Smooth muscle cell (in vitro differentiated cells): ENCODE results near the gene ADAMTS17. TPM values are rescaled to one million over a fixed set of nuclear protein-coding genes. Genes with fewer than 3 reads are reported as not detected.

Source experiments
- DNase-seq: peaks from one replicate; lab custom pipeline; 2025; ENCODE audit not compliant: unreplicated experiment; lab: John Stamatoyannopoulos, UW
- H2AFZ ChIP-seq: fragments of 200-600 bp; sonication (generic); 2 replicates; pipeline ENCODE4 v1.6.0; 2016; ENCODE audit warnings: antibody characterized with exemption, low read depth, mild to moderate bottlenecking
- H3F3A ChIP-seq: fragments of 200-600 bp; sonication (generic); 2 replicates; pipeline ENCODE4 v1.6.0; 2017; ENCODE audit warnings: antibody characterized with exemption, low read depth
- H3K27ac ChIP-seq: fragments of 200-600 bp; sonication (generic); 2 replicates; pipeline ENCODE4 v1.5.1; 2016; ENCODE audit warnings: low read depth, mild to moderate bottlenecking
- H3K27me3 ChIP-seq: fragments of 200-600 bp; sonication (generic); 2 replicates; pipeline ENCODE4 v1.6.1; 2016; ENCODE audit warnings: low read depth, mild to moderate bottlenecking
- H3K36me3 ChIP-seq: fragments of 200-600 bp; sonication (generic); 2 replicates; pipeline ENCODE4 v1.5.1; 2016; ENCODE audit warnings: low read depth
- H3K4me1 ChIP-seq: fragments of 200-600 bp; sonication (generic); 2 replicates; pipeline ENCODE4 v1.5.1; 2016; ENCODE audit warnings: low read depth
- H3K4me2 ChIP-seq: fragments of 200-600 bp; sonication (generic); 2 replicates; pipeline ENCODE4 v1.6.0; 2016; ENCODE audit warnings: mild to moderate bottlenecking
- H3K4me3 ChIP-seq: fragments of 200-600 bp; sonication (generic); 2 replicates; pipeline ENCODE4 v1.5.1; 2016; ENCODE audit warnings: mild to moderate bottlenecking
- H3K79me2 ChIP-seq: fragments of 200-600 bp; sonication (generic); 2 replicates; pipeline ENCODE4 v1.6.0; 2016; ENCODE audit warnings: low read depth, mild to moderate bottlenecking
- H3K9ac ChIP-seq: fragments of 200-600 bp; sonication (generic); 2 replicates; pipeline ENCODE4 v1.6.0; 2016; ENCODE audit warnings: low read depth
- H3K9me3 ChIP-seq: fragments of 200-600 bp; sonication (generic); replicated peaks from 2 replicates; pipeline ENCODE4 v1.5.1; 2016; ENCODE audit warnings: low read depth
- H4K20me1 ChIP-seq: fragments of 200-600 bp; sonication (generic); 2 replicates; pipeline ENCODE4 v1.6.0; 2016; ENCODE audit warnings: low read depth
- WGBS: methylation state at CpG from one replicate; pipeline ENCODE4 v1.1.7; 2016; ENCODE audit warnings: low lambda C conversion rate; 5-methylcytosine and 5-hydroxymethylcytosine counted together
- polyA plus RNA-seq: library from polyadenylated mRNA; unstranded; fragments of >200 nt; fragmentation: Nextera tagmentation; extraction: Ambion mirVana; gene quantifications from 2 replicates; pipeline ENCODE4 v1.2.1, GENCODE V29; 2016
- total RNA-seq: library from RNA; depleted of rRNA; stranded (reverse); fragments of >200 nt; gene quantifications from 2 replicates; pipeline ENCODE4 v1.2.3, GENCODE V29; 2014
- TF ChIP-seq, protein P1 (sequence below): fragments of 200-600 bp; sonication (generic); IDR thresholded peaks from 2 replicates; pipeline ENCODE4 v1.5.1; 2017; ENCODE audit warnings: borderline replicate concordance, mild to moderate bottlenecking, antibody characterized with exemption; ENCODE audit not compliant: insufficient read depth, poor library complexity, severe bottlenecking

ADAMTS17 gene
- total and polyA plus RNA-seq, 2 experiments from 2014 or later, result 0.63 to 3.1 TPM

DNA sequence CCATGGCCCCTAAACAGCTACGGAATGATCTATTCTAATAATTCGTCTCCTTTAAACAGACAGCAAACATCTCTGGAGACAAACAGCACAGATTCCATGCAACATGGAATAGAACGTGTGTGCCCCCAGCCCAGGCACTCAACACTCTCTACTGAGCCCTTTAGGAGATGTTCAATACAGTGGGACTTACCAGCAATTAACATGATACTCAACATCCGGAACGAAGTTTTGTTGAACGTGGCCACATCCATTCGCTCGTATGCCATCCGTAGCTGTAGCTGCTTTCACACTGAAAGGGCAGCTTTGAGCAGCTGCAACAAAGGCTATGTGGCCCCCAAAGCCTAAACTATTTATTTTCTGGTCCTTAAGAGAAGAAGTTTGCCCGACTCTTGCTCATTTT, 3.5 kb downstream of the ADAMTS17 start:
- no peak overlapping the region for H3K27ac ChIP-seq
- TF ChIP-seq, protein P1, sequence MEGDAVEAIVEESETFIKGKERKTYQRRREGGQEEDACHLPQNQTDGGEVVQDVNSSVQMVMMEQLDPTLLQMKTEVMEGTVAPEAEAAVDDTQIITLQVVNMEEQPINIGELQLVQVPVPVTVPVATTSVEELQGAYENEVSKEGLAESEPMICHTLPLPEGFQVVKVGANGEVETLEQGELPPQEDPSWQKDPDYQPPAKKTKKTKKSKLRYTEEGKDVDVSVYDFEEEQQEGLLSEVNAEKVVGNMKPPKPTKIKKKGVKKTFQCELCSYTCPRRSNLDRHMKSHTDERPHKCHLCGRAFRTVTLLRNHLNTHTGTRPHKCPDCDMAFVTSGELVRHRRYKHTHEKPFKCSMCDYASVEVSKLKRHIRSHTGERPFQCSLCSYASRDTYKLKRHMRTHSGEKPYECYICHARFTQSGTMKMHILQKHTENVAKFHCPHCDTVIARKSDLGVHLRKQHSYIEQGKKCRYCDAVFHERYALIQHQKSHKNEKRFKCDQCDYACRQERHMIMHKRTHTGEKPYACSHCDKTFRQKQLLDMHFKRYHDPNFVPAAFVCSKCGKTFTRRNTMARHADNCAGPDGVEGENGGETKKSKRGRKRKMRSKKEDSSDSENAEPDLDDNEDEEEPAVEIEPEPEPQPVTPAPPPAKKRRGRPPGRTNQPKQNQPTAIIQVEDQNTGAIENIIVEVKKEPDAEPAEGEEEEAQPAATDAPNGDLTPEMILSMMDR, result no peak
- no peak overlapping the region for H3K4me2 ChIP-seq
- H3K9me3 ChIP-seq, result no peaks in the 10 kb centered on the region
- no peaks in the 10 kb centered on the region for H3K36me3 ChIP-seq
- H3K9ac ChIP-seq, result no peak overlapping the region
- no peak overlapping the region for H3K4me3 ChIP-seq
- 84% methylated on average over 10 of the region's 10 CpGs for WGBS
- no peaks in the 10 kb centered on the region for H3K79me2 ChIP-seq
- H2AFZ ChIP-seq, result no peak overlapping the region
- H3K4me1 ChIP-seq, result peaks cover 5% of the 10 kb centered on the region
- H4K20me1 ChIP-seq, result no peaks in the 10 kb centered on the region
- peaks cover 19% of the 10 kb centered on the region for H3K27me3 ChIP-seq
- peaks cover 7% of the 10 kb centered on the region for H3F3A ChIP-seq
- DNase-seq, result no peak

DNA sequence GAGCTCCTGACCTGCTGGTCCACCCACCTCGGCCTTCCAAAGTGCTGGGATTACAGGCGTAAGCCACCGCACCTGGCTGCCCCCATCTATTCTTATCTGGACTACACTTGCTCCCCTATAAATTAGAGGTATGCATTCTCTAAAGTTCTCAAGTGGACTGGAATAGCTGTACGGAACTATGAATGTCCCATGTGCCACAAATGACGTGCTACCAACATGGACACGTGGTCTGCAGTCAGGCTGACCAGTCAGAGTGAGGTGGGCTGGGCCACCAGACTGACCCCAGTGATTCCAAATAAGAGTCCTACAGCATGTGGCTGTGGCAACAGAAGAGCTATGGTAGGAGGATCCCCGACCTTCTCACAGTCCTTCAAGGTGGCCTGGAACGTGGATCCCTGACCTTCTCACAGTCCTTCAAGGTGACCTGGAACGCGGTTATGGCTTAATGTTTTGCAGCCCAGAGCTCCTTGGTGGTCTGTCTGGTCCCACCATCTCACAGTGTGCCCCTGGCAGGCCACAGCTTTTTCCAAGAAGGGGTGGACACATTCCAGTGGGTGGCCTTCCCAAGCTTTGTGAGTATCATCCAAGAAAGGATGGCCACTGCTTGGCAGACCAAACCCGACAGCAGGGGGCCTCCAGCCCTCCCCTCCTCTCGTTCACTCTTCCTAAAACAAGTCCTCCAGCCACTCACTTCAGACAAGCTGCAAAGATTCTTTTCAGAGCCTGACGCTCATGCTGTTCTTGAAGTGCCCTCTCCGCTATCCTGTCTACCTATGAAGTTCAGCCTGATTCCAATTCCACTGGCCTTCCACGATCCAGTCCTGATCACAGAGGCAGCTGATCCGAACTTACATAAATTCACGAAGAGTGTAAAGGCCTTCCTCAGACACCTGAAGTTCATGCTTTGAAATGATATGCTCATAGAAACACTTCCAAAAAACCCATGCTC, 4.4 kb downstream of the ADAMTS17 start:
- H3K9ac ChIP-seq, result no peak overlapping the region

DNA sequence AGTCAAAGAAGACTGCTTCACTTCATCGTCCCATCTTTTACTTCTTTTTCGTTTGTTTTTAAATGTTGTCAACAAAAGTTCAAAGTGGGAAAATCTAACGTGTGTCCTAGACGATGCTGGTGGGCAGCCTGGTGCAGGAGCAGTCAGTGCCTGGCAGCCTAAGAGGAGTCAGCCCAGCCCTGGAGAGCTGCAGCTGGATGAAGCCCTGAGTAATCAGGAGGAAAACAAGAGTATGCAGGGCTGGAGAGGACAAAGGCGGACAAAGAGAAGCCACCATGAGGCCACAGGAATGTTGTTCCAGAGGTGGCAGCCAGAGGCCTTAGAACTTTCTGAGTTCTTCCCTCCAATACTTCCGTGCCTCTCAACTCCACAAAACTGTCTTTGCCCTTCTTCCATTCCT, 5.7 kb downstream of the ADAMTS17 start:
- H3K9ac ChIP-seq, result no peak overlapping the region
- no peaks in the 10 kb centered on the region for H3K36me3 ChIP-seq
- no peaks in the 10 kb centered on the region for H3K79me2 ChIP-seq
- H3F3A ChIP-seq, result peaks cover 7% of the 10 kb centered on the region
- H3K9me3 ChIP-seq, result no peaks in the 10 kb centered on the region
- H3K27me3 ChIP-seq, result peaks cover 14% of the 10 kb centered on the region
- no peak overlapping the region for H3K27ac ChIP-seq
- no peaks in the 10 kb centered on the region for H3K4me1 ChIP-seq
- 60% methylated on average over 6 of the region's 6 CpGs for WGBS
- no peaks in the 10 kb centered on the region for H4K20me1 ChIP-seq
- H3K4me3 ChIP-seq, result no peak overlapping the region
- H2AFZ ChIP-seq, result no peak overlapping the region
- TF ChIP-seq, protein P1, result no peak
- no peak for DNase-seq
- H3K4me2 ChIP-seq, result no peak overlapping the region

More for the DNA sequence above, 4.4 kb downstream of the ADAMTS17 start:
- Histone ChIP-seq H3K79me2 (no peaks in the 10 kb centered on the region), H3K4me2 (no peak overlapping the region), H3K4me1 (peaks cover 4% of the 10 kb centered on the region), H3K9me3 (no peaks in the 10 kb centered on the region), H3K36me3 (no peaks in the 10 kb centered on the region), H3K4me3 (no peak overlapping the region), H3K27me3 (peaks cover 16% of the 10 kb centered on the region), H3F3A (peaks cover 7% of the 10 kb centered on the region), H4K20me1 (no peaks in the 10 kb centered on the region), H3K27ac (no peak overlapping the region), H2AFZ (no peak overlapping the region)
- DNase-seq, result no peak
- 94% methylated on average over 17 of the region's 17 CpGs for WGBS
- TF ChIP-seq, protein P1, result no peak
